Smooth muscle cell (in vitro differentiated cells): ENCODE measurements around the gene CDH4. TPM values are rescaled to one million over a fixed set of nuclear protein-coding genes. Genes with fewer than 3 reads are reported as not detected.

Experiments used
- DNase-seq: peaks from one replicate; lab custom pipeline; 2025; ENCODE audit not compliant: unreplicated experiment; lab: John Stamatoyannopoulos, UW
- H2AFZ ChIP-seq: fragments of 200-600 bp; sonication (generic); 2 replicates; pipeline ENCODE4 v1.6.0; 2016; ENCODE audit warnings: antibody characterized with exemption, low read depth, mild to moderate bottlenecking
- H3F3A ChIP-seq: fragments of 200-600 bp; sonication (generic); 2 replicates; pipeline ENCODE4 v1.6.0; 2017; ENCODE audit warnings: antibody characterized with exemption, low read depth
- H3K27ac ChIP-seq: fragments of 200-600 bp; sonication (generic); 2 replicates; pipeline ENCODE4 v1.5.1; 2016; ENCODE audit warnings: low read depth, mild to moderate bottlenecking
- H3K27me3 ChIP-seq: fragments of 200-600 bp; sonication (generic); 2 replicates; pipeline ENCODE4 v1.6.1; 2016; ENCODE audit warnings: low read depth, mild to moderate bottlenecking
- H3K36me3 ChIP-seq: fragments of 200-600 bp; sonication (generic); 2 replicates; pipeline ENCODE4 v1.5.1; 2016; ENCODE audit warnings: low read depth
- H3K4me1 ChIP-seq: fragments of 200-600 bp; sonication (generic); 2 replicates; pipeline ENCODE4 v1.5.1; 2016; ENCODE audit warnings: low read depth
- H3K4me2 ChIP-seq: fragments of 200-600 bp; sonication (generic); 2 replicates; pipeline ENCODE4 v1.6.0; 2016; ENCODE audit warnings: mild to moderate bottlenecking
- H3K4me3 ChIP-seq: fragments of 200-600 bp; sonication (generic); 2 replicates; pipeline ENCODE4 v1.5.1; 2016; ENCODE audit warnings: mild to moderate bottlenecking
- H3K79me2 ChIP-seq: fragments of 200-600 bp; sonication (generic); 2 replicates; pipeline ENCODE4 v1.6.0; 2016; ENCODE audit warnings: low read depth, mild to moderate bottlenecking
- H3K9ac ChIP-seq: fragments of 200-600 bp; sonication (generic); 2 replicates; pipeline ENCODE4 v1.6.0; 2016; ENCODE audit warnings: low read depth
- H3K9me3 ChIP-seq: fragments of 200-600 bp; sonication (generic); replicated peaks from 2 replicates; pipeline ENCODE4 v1.5.1; 2016; ENCODE audit warnings: low read depth
- H4K20me1 ChIP-seq: fragments of 200-600 bp; sonication (generic); 2 replicates; pipeline ENCODE4 v1.6.0; 2016; ENCODE audit warnings: low read depth
- WGBS: methylation state at CpG from one replicate; pipeline ENCODE4 v1.1.7; 2016; ENCODE audit warnings: low lambda C conversion rate; 5-methylcytosine and 5-hydroxymethylcytosine counted together
- polyA plus RNA-seq: library from polyadenylated mRNA; unstranded; fragments of >200 nt; fragmentation: Nextera tagmentation; extraction: Ambion mirVana; gene quantifications from 2 replicates; pipeline ENCODE4 v1.2.1, GENCODE V29; 2016
- total RNA-seq: library from RNA; depleted of rRNA; stranded (reverse); fragments of >200 nt; gene quantifications from 2 replicates; pipeline ENCODE4 v1.2.3, GENCODE V29; 2014
- TF ChIP-seq, protein P1 (sequence below): fragments of 200-600 bp; sonication (generic); IDR thresholded peaks from 2 replicates; pipeline ENCODE4 v1.5.1; 2017; ENCODE audit warnings: borderline replicate concordance, mild to moderate bottlenecking, antibody characterized with exemption; ENCODE audit not compliant: insufficient read depth, poor library complexity, severe bottlenecking

The CDH4 gene
- total and polyA plus RNA-seq, 2 experiments from 2014 or later: 0.03 to 0.04 TPM

GRCh38 chr20:61807471-61808160 lies 555.6 kb downstream of the CDH4 start:
- H3K36me3 ChIP-seq: no peaks in the 10 kb centered on the region
- TF ChIP-seq, protein P1, sequence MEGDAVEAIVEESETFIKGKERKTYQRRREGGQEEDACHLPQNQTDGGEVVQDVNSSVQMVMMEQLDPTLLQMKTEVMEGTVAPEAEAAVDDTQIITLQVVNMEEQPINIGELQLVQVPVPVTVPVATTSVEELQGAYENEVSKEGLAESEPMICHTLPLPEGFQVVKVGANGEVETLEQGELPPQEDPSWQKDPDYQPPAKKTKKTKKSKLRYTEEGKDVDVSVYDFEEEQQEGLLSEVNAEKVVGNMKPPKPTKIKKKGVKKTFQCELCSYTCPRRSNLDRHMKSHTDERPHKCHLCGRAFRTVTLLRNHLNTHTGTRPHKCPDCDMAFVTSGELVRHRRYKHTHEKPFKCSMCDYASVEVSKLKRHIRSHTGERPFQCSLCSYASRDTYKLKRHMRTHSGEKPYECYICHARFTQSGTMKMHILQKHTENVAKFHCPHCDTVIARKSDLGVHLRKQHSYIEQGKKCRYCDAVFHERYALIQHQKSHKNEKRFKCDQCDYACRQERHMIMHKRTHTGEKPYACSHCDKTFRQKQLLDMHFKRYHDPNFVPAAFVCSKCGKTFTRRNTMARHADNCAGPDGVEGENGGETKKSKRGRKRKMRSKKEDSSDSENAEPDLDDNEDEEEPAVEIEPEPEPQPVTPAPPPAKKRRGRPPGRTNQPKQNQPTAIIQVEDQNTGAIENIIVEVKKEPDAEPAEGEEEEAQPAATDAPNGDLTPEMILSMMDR: no peak
- no peaks in the 10 kb centered on the region for H3K9me3 ChIP-seq
- no peak overlapping the region for H3K27ac ChIP-seq
- H3K4me1 ChIP-seq: peaks cover 9% of the 10 kb centered on the region
- H3F3A ChIP-seq: no peaks in the 10 kb centered on the region
- no peak overlapping the region for H3K4me3 ChIP-seq
- H3K27me3 ChIP-seq: peaks cover 4% of the 10 kb centered on the region
- no peaks in the 10 kb centered on the region for H4K20me1 ChIP-seq
- no peak for DNase-seq
- no peak overlapping the region for H3K4me2 ChIP-seq
- no peak overlapping the region for H3K9ac ChIP-seq
- H2AFZ ChIP-seq: no peak overlapping the region
- WGBS: 89% methylated on average over 22 of the region's 22 CpGs
- H3K79me2 ChIP-seq: no peaks in the 10 kb centered on the region

DNA sequence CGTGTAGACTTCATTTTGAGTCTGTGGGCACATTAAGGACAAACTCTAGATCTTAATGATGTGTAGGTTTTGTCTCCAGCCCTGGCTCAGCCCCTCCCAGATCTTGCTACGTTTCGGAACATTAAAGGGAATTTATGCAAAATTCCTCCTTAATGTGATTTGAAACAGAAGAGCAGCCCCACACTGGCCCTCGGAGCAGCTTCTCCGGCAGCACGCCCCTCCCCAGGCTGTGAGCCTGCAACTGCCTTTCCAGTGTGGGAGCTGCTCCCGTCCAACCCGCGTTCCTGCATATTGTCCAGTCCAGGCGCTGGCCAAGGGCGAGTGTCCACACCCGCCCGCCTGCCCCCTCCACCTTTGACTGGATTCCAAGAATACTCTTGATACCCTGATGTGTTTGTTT lies 556.4 kb downstream of the CDH4 start:
- H4K20me1 ChIP-seq: no peaks in the 10 kb centered on the region
- H3K27me3 ChIP-seq: peaks cover 4% of the 10 kb centered on the region
- H3K27ac ChIP-seq: no peak overlapping the region
- H3K9me3 ChIP-seq: no peaks in the 10 kb centered on the region
- H3F3A ChIP-seq: no peaks in the 10 kb centered on the region
- no peaks in the 10 kb centered on the region for H3K79me2 ChIP-seq
- no peak overlapping the region for H3K9ac ChIP-seq
- TF ChIP-seq, protein P1: no peak
- no peak overlapping the region for H2AFZ ChIP-seq
- 81% methylated on average over 13 of the region's 13 CpGs for WGBS
- DNase-seq: no peak
- H3K4me3 ChIP-seq: no peak overlapping the region
- H3K4me1 ChIP-seq: peaks cover 5% of the 10 kb centered on the region
- no peaks in the 10 kb centered on the region for H3K36me3 ChIP-seq
- H3K4me2 ChIP-seq: no peak overlapping the region

DNA sequence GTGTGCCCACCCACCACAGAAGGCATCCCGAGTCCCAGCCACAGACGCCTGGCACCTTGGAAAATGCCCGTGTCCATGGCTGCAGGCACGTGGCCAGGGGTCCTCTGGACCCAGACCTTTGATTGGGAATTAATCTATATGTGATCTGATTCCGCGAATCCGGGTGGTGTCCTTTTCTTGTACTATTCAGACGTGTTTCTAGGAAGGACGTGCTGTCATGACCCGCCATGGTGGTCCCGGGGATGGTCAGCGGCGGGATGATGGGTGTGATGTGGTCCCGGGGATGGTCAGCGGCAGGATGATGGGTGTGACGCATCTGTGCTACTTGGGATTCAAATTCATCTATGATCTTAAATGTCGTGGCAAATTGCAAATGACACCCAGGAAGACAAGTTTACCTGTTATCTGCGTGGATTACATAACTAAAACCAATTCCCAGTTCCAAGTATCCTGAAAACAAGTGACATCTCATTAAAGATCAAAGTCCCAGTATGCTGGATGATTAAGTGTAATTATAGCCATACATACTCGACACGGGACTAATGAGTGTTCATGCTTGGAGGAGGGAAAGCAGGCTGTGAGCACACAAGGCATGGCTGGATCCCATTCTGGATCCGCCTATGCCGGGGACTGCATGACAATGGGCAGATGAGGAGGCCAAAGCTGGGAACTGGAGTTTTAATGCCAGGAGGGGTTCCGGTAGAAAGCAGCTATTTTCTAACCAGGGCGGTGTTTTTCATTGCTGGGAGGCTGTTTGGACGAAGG lies 557.1 kb downstream of the CDH4 start:
- H3K9ac ChIP-seq: no peak overlapping the region
- no peaks in the 10 kb centered on the region for H3K79me2 ChIP-seq
- no peak overlapping the region for H3K27ac ChIP-seq
- H3K9me3 ChIP-seq: no peaks in the 10 kb centered on the region
- H3K36me3 ChIP-seq: no peaks in the 10 kb centered on the region
- no peak overlapping the region for H3K4me3 ChIP-seq
- H3K4me1 ChIP-seq: no peaks in the 10 kb centered on the region
- DNase-seq: no peak
- H3K27me3 ChIP-seq: peaks cover 4% of the 10 kb centered on the region
- TF ChIP-seq, protein P1: no peak
- 91% methylated on average over 25 of the region's 25 CpGs for WGBS
- no peak overlapping the region for H3K4me2 ChIP-seq
- no peaks in the 10 kb centered on the region for H4K20me1 ChIP-seq
- no peaks in the 10 kb centered on the region for H3F3A ChIP-seq
- no peak overlapping the region for H2AFZ ChIP-seq
